DMS153 treated with DMSO at 0.1 percent for 48 hours (cell line): ENCODE measurements around the gene ZBTB7A.
"Not testable (repeated sequence)": the region's sequence is repeated elsewhere in the genome, so short reads cannot be mapped to it uniquely, and the experiment has no call there.

Experiments
- DNase-seq: peaks from one replicate; lab custom pipeline; 2025; ENCODE audit not compliant: unreplicated experiment; lab: John Stamatoyannopoulos, UW

The ZBTB7A gene

DNA sequence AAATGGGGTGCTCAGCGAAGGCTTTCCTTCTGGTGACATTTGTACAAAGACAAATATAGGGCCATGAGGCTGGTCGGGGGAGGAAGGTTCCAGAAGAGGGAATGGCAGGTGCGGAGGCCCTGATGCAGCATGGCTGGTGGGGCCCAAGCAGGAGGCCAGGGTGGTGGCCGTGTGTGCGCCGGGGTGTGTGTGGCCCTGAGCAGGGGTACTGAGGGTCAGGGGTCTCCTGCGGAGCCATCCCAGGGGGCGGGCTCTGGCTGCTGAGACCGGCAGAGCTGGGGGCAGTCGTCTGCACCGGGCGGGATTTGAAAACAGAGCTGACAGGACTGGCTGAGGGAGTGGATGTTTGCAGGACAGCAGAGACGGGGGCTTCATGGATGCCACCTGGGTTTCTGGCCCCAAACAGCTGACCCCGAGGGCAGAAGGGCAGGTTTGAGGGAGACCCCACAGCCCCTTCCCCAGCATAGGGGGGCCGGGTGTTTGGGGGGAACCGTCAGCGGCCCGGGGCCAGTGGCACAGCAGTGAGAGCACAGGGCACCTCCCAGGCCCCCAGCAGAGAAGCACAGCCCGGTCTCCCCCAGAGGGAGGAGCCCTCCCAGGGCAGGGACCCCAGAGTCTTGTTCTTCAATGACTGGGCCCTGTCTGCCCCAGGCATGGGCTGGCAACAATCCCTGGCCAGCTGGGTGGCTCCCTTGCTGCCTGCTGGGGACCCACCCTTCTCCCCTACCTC is 47.8 kb downstream of the ZBTB7A start:
- no peak for DNase-seq

GRCh38 chr19:4018140-4018613 is 48.5 kb downstream of the ZBTB7A start:
- no peak for DNase-seq

DNA sequence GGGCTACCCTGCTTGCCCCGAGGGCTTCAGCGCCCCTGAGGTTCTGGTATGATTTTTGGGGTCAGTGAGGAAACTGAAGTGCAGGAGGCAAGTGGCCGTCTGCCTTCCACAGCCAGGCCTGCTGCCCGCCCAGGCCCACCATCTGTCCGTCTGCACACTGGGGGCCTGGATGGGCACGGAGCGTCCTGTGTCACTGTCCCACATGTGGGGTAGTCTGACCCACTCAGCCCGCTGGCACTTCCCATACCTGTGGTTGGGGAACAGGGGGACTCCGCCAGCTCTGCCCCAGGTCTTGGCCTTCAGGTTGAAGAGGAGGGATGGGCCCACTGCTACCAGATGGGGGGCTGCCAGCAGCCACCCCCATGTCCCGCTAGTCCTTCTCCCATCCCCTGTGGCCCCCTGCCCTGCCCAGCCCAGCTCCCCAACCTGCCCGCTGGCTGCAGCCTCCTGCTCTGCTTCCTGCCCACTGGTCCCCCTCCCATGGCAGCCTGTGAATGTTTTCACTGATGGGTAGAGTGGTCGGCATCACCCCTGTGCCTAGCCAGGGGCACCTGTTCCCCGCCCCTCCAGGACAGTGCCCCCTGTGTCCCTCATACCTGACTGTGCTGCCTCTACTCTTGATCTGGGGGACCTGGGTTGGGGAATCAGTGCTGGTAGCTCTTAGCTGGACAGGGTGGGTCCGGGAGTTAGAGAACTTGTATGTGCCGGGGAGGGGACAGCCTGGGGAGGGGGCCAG is 49.6 kb downstream of the ZBTB7A start:
- no peak for DNase-seq

GRCh38 chr19:4016486-4016885 is 50.2 kb downstream of the ZBTB7A start:
- DNase-seq = no peak

DNA sequence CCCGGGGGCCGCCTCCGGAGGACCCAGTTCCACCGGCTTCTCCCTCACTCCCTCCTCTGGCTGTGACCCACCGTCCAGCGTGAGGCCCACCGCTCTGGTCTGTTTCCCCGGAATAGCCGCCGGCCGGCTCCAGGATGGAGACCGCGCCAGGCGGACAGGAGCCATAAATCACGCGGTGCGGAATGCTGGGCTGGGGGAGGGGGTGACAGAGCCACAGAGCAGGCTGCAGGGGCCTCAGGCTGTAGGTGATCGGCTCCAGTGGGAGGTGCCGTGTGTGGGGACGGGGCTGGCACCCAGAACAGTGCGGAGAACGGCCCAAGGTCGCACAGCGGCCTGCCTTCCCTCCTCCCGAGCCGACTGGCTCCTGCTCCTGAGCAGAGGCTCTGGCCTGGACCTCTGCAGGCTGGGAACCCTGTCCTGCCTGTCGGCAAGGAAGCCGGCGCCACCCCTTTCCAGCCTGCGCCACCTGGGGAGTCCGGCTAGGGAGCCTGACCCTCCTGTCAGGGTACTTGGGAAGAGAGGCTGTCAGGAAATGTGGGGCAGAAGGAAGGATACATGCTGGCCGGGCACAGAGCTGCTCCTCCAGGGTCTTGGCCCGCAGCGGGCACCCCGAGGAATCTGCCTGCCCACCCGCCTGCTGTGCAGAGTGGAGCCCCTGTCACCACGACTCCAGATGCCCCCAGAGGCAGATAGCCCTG is 50.8 kb downstream of the ZBTB7A start:
- no peak for DNase-seq

DNA sequence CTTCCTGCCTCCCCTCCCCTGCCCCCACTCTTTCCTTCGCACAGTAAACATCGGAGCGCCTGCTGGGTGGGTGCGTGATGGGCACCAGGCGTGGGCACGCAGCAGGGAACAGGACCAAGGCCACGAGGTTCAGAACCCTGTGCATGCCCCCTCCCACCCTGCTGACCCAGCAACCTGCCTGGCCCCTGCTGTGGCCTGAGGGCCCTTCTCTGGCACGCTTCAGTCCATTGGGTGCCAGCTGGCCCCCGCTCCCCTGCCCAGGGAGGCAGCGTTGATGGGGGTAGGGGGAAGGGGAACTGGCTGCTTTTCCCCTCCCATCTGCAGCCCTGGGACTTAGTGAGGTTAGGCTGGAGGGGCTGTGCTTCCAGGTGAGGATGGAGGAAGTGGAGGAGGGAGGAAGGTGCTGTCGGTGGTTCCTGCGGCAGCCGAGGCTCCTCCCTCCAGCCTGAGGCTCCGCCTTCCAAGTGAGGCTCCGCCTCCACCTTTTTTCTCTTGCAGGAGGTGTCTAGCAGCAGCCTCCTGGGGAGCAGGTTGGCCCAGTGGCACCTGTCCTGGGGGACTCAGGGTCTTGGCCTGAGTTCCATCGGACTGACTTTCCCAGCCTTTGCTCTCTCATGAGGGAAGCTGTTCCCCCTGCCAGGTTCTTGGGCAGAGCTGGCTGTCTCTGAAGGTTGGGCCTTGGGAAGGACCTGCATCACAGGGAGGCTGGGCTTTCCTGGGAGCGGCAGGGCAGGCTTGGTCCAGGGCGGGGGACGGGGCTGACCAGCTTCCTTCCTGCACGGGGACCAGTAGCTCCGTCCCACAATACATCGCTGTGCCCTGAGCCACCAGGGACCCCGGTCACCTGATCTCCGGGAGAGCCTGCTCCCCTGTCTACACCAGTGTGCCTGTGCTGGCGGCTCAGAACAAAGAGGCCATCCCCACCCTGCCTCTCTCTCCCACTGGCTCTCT is 51.9 kb downstream of the ZBTB7A start:
- DNase-seq = no peak

DNA sequence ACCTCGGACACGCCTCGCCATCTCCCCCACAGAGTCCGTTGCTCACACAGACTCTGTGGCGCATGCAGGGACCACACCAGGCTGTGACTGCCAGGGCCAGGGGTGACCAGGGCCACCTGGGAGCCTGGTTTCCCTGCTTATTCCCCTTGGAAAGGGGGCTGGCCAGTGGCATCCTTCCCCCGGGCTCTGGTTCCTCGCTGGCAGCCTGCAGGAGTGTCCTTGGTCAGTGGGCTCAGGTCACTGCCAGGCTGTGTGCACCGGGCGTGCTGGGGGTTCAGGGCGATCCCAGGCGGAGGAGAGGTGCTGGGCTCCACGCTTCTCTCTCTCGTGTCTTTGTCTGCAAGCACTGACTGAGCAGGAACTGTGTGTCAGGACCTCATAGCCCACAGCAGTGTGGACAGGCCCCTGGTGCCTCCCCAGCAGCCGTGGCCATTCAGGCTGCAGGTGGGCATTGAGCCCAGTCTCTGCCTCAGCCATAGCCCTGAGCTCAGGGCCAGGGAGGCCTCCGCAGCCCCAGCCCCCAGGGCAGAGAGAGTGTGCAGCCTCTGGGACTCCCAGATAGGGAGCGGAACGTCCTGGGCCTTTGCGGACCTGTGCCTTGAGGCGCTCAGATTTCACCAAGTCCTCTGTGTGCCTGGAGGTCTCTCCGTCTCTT is 52.7 kb downstream of the ZBTB7A start:
- no peak for DNase-seq

- no peak for DNase-seq
Measured at GRCh38 chr19:4012975-4013634, 53.6 kb downstream of the ZBTB7A start.

DNA sequence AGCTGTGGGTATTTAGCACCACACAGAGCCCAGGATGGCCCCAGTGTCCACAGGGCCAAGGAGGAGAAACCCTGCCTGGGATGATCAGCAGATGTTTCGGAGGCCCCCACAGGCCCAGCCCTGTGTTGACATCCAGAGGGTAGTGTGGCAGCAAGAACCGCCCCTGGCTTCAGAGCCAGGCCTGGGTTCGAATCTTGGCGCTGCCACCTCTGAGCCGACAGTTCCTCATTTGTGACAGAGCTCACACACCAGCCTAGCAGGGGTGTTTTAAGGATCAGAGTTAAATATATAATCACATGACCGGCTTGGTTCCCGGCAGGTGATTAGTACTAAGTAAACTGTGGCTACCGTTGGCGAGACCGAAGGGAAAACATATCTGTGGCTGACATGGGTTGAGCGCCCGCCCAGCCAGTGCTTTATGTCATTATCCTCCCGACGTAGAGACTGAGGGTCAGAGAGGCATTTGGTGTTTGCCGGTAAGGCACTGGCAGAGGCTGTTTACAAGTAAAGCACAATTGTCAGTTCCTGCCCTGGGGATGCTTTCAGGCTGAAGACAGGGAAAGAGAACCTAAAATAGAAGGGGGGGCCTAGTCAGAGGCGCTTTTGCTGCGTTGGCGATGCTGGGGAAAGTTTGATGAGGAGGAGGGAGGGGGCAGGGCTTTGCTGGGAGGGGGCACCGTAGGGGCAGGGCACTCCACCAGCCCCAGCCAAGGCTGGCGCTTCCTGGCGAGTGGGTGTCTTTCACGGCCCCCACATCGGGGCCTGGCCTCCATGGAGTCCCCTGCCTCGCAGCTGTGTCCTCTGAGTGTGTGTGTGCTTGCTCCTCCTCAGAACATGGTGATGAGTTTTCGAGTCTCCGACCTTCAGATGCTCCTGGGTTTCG is 54.4 kb downstream of the ZBTB7A start:
- DNase-seq = peak; percentile 4

- not testable (repeated sequence) for DNase-seq
Measured at GRCh38 chr19:4011430-4011829, 55.3 kb downstream of the ZBTB7A start.

GRCh38 chr19:4010808-4011110 is 55.9 kb downstream of the ZBTB7A start:
- DNase-seq = no peak

GRCh38 chr19:4009990-4010807 is 56.5 kb downstream of the ZBTB7A start:
- DNase-seq = no peak

DNA sequence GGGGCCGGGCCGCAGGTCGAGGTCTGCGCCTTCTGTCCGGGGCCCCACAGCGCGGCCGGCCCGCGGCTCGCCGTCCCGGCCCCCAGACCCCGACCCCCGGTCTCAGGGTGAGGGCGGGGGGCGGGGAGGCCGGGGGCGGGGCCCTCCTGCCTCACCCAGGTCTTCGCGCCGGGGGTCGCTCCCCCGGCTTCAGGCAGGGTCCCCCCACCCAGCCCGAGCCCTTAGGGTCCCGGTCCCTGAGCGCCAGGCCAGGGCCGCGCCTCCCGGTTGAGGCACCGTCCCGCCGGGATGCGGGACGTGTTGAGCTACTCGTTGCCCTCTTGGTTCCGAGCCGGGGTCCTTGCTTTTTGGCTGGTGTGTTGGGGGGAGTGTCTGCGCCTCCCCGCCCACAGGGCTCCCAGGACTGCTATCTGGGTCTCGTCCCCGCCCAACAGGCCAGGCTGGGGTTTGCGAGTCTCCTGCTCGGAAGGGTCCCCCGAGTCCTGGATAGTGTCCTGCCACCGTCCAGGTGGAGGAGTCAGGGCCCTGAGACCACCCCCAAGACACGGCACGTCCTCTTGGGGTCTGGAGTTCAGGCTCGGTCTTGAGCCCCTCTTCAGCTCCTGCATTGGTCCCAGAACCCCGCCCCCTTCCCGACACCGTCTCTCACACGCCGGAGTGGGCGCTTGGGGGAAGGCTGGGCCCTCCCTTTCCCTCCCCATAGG is 58.7 kb downstream of the ZBTB7A start:
- DNase-seq = no peak

GRCh38 chr19:4007021-4007835 is 59.5 kb downstream of the ZBTB7A start, which contains the start of gene PIAS4:
PIAS4 (plus strand) TSS chr19:4007736; CDS start chr19:4007761, 25 bp downstream.
- peak; percentile 92 for DNase-seq

DNA sequence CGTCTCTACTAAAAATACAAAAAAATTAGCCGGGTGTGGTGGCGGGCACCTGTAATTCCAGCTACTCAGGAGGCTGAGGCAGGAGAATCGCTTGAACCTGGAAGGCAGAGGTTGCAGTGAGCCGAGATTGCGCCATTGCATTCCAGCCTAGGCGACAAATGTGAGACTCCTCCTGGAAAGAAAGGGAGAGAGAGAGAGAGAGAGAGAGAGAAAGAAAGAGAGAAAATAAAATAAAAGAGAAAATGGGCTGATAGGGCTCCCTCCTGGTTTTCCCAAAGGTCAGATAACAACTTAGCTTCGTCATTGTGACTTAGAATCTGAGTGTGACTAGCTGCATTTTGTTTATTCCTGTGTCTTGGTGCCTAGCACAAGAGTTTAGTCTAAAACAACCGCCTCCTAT is 61.3 kb downstream of the ZBTB7A start:
- DNase-seq = not testable (repeated sequence)

DNA sequence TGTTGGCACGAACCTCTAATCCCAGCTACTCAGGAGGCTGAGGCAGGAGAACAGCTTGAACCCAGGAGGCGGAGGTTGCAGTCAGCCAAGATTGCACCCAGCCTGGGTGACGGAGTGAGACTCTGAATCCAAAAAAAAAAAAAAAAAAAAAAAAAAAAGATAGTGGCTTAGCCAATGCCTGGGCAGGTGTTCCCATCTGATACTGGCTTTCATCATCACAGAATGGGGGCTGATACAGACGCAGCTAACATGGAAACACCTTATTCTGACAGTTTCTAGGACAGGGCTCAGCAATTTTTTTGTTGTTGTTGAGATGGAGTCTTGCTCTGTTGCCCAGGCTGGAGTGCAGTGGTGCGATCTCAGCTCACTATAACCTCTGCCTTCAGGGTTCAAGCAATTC is 65.9 kb downstream of the ZBTB7A start:
- not testable (repeated sequence) for DNase-seq
